ENCODE data around the gene EMC10.

DNA sequence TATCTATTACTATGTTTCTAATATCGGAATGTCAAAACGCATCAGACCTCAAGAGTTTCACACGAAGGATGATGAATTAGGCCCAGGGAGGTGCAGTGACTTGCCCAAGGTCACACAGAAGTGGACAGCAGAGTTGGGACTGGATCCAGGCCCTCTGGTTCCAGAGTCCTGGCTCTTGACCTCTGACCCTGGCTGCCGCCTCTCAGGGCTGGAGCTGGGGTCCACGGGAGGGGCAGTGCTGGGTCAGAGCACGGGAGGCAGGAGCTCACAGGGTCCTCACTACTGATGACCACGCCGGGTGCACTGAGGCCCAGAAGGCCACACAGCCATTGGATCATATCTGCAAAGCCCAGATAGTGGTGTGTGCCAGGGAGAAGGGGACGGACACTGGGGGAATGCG lies 46.6 kb downstream of the EMC10 start:
- TF ChIP-seq POLR2A (IDR thresholded peaks at IDR 0.05) = no peak
- TF ChIP-seq, protein P1, sequence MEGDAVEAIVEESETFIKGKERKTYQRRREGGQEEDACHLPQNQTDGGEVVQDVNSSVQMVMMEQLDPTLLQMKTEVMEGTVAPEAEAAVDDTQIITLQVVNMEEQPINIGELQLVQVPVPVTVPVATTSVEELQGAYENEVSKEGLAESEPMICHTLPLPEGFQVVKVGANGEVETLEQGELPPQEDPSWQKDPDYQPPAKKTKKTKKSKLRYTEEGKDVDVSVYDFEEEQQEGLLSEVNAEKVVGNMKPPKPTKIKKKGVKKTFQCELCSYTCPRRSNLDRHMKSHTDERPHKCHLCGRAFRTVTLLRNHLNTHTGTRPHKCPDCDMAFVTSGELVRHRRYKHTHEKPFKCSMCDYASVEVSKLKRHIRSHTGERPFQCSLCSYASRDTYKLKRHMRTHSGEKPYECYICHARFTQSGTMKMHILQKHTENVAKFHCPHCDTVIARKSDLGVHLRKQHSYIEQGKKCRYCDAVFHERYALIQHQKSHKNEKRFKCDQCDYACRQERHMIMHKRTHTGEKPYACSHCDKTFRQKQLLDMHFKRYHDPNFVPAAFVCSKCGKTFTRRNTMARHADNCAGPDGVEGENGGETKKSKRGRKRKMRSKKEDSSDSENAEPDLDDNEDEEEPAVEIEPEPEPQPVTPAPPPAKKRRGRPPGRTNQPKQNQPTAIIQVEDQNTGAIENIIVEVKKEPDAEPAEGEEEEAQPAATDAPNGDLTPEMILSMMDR (IDR thresholded peaks at IDR 0.05) = no peak
- TF ChIP-seq POLR2AphosphoS5 (IDR thresholded peaks at IDR 0.05) = no peak

All from prostate gland (tissue), 2 donors.